Endothelial cell of umbilical vein (primary cell): Measurements from ENCODE around the gene CPNE6. TPM values are rescaled to one million over a fixed set of nuclear protein-coding genes. Genes with fewer than 3 reads are reported as not detected.

Source experiments
- BruUV-seq: library from RNA; stranded (reverse); fragments of 400-500 nt; replicated peaks from 2 replicates; lab custom pipeline; 2021; lab: Mats Ljungman, UMichigan
- CTCF ChIA-PET: fragments of 300-600, 350-600 bp; sonication (Branson Sonifier 250); formaldehyde crosslinking; loops from one replicate; lab custom pipeline; 2021; ENCODE audit warnings: antibody characterized with exemption, inconsistent platforms; lab: Charles Lee
- POLR2A ChIA-PET: fragments of 300-600, 350-600 bp; sonication (Branson Sonifier 250); formaldehyde crosslinking; loops from one replicate; lab custom pipeline; 2021; ENCODE audit warnings: antibody characterized with exemption, inconsistent platforms; lab: Charles Lee
- DNase-seq: peaks from one replicate; pipeline ENCODE4 v3.0.0-alpha.2; 2011; ENCODE audit warnings: low read depth, low spot score
- FAIRE-seq: peaks from 2 replicates; lab custom pipeline; 2011; peaks lifted over from hg19 to GRCh38; lab: Jason Lieb, UNC
- H2AFZ ChIP-seq: 2 replicates; pipeline ENCODE4 v1.6.0; 2012; ENCODE audit warnings: low read depth, low read length, control low read depth, inconsistent platforms
- H3K27ac ChIP-seq: 2 replicates; pipeline ENCODE4 v1.5.1; 2011; ENCODE audit warnings: low read depth, mild to moderate bottlenecking, control low read depth, low read length, moderate library complexity; ENCODE audit not compliant: insufficient read depth
- H3K27me3 ChIP-seq, 2 experiments: 2 replicates each; pipeline versions ENCODE4 v1.6.0 to v1.6.1; 2011; ENCODE audit warnings: low read length in 2 of 2, mixed read lengths in 1 of 2; ENCODE audit not compliant: control insufficient read depth in 2 of 2, insufficient read depth in 2 of 2
- H3K36me3 ChIP-seq, 2 experiments: 2 replicates in 1 of 2; 3 replicates in 1 of 2; pipeline ENCODE4 v1.5.1; 2011; ENCODE audit warnings: low read length in 2 of 2, mild to moderate bottlenecking in 1 of 2, moderate library complexity in 1 of 2; ENCODE audit not compliant: control insufficient read depth in 2 of 2, insufficient read depth in 2 of 2; ENCODE audit errors: extremely low read depth in 1 of 2
- H3K4me1 ChIP-seq: 3 replicates; pipeline ENCODE4 v1.5.1; 2011; ENCODE audit warnings: mild to moderate bottlenecking, low read length; ENCODE audit not compliant: control insufficient read depth, insufficient read depth; ENCODE audit errors: extremely low read depth
- H3K4me2 ChIP-seq: 2 replicates; pipeline ENCODE4 v1.6.1; 2011; ENCODE audit warnings: low read length, control low read depth, mixed read lengths; ENCODE audit not compliant: insufficient read depth
- H3K4me3 ChIP-seq, 3 experiments: fragments of 200-600 bp in 1 of 3; sonication (generic), shearing (Covaris generic) in 1 of 3; replicated peaks in 1 of 3; 2 replicates each; pipeline ENCODE4 v1.5.1; 2011 to 2016; ENCODE audit warnings: control low read depth in 3 of 3, low read length in 3 of 3, mild to moderate bottlenecking in 2 of 3, inconsistent platforms in 1 of 3, low read depth in 1 of 3, moderate library complexity in 1 of 3; ENCODE audit not compliant: insufficient read depth in 1 of 3
- H3K79me2 ChIP-seq: 2 replicates; pipeline ENCODE4 v1.6.0; 2012; ENCODE audit warnings: low read length, inconsistent platforms; ENCODE audit not compliant: control insufficient read depth, insufficient read depth
- H3K9ac ChIP-seq: replicated peaks from 2 replicates; pipeline ENCODE3; 2011; ENCODE audit warnings: low read length, control low read depth; ENCODE audit not compliant: insufficient read depth; ENCODE audit errors: extremely low read depth
- H3K9me1 ChIP-seq: replicated peaks from 3 replicates; pipeline ENCODE4 v1.6.0; 2011; ENCODE audit warnings: mild to moderate bottlenecking, low read length; ENCODE audit not compliant: control insufficient read depth, insufficient read depth; ENCODE audit errors: extremely low read depth
- H3K9me3 ChIP-seq: replicated peaks from 2 replicates; pipeline ENCODE4 v1.5.1; 2012; ENCODE audit warnings: low read length, inconsistent platforms; ENCODE audit not compliant: control insufficient read depth, insufficient read depth
- H4K20me1 ChIP-seq: replicated peaks from 2 replicates; pipeline ENCODE3; 2011; ENCODE audit warnings: mild to moderate bottlenecking, low read length; ENCODE audit not compliant: control insufficient read depth, insufficient read depth; ENCODE audit errors: extremely low read depth
- CTCF ChIP-seq, 2 donors: IDR thresholded peaks; 1 replicate in 1 of 2; 2 replicates in 1 of 2; pipeline ENCODE4 v1.5.1; 2011; ENCODE audit warnings: low read length in 2 of 2, mild to moderate bottlenecking in 2 of 2, moderate library complexity in 2 of 2, control low read depth in 1 of 2, inconsistent platforms in 1 of 2, low read depth in 1 of 2; ENCODE audit not compliant: insufficient read depth in 1 of 2; ENCODE audit errors: extremely low read depth in 1 of 2
- EZH2 ChIP-seq: IDR thresholded peaks from 2 replicates; pipeline ENCODE4 v1.6.1; 2012; ENCODE audit warnings: borderline replicate concordance, low read depth, mild to moderate bottlenecking, moderate library complexity, low read length, inconsistent platforms; ENCODE audit not compliant: severe bottlenecking
- FOS ChIP-seq: IDR thresholded peaks from 2 replicates; pipeline ENCODE4 v1.6.1; 2011; ENCODE audit warnings: mild to moderate bottlenecking, low read length, moderate library complexity, borderline replicate concordance; ENCODE audit not compliant: insufficient read depth
- GATA2 ChIP-seq: IDR thresholded peaks from 2 replicates; pipeline ENCODE4 v1.7.0; 2011; ENCODE audit warnings: low read depth, mild to moderate bottlenecking, moderate library complexity, mixed read lengths, low read length; ENCODE audit not compliant: insufficient read length, insufficient read depth
- JUN ChIP-seq: IDR thresholded peaks from 2 replicates; pipeline ENCODE4 v1.6.1; 2011; ENCODE audit warnings: borderline replicate concordance, low read depth; ENCODE audit not compliant: insufficient read length, insufficient read depth
- MAX ChIP-seq: IDR thresholded peaks from 2 replicates; pipeline ENCODE4 v1.6.1; 2011; ENCODE audit not compliant: insufficient read depth, insufficient read length
- MYC ChIP-seq: IDR thresholded peaks from one replicate; pipeline ENCODE4 v1.6.1; 2011; ENCODE audit warnings: mild to moderate bottlenecking, low read depth, low read length
- POLR2A ChIP-seq: IDR thresholded peaks from 2 replicates; pipeline ENCODE4 v1.6.1; 2012; ENCODE audit warnings: low read depth, mild to moderate bottlenecking, control low read depth, low read length
- POLR2AphosphoS5 ChIP-seq: IDR thresholded peaks from 2 replicates; pipeline ENCODE4 v1.6.1; 2012; ENCODE audit warnings: low read depth, mild to moderate bottlenecking, control low read depth, low read length, moderate library complexity; ENCODE audit not compliant: insufficient read depth
- dilution Hi-C: fragments of 300-500 bp; cut with MboI; formaldehyde crosslinking; loops from one replicate; pipeline ENCODE4 v1.15.0; 2019; ENCODE audit warnings: low sequenced_read_pairs; ENCODE audit not compliant: extremely low pct_ligation_motif_present
- intact Hi-C: fragments of 100-400 bp; cut with micrococcal nuclease; formaldehyde crosslinking; loops from one replicate; pipeline ENCODE4 v1.10.0; 2022
- polyA plus RNA-seq, 4 experiments: library from polyadenylated mRNA; depleted of rRNA in 3 of 4; stranded (reverse) in 3 of 4; unstranded in 1 of 4; fragments of >200 nt; gene quantifications; 2 replicates each; pipeline versions ENCODE4 v1.2.1 to v1.2.3, GENCODE V29; 2011 to 2012; ENCODE audit warnings: missing spikeins in 1 of 4
- total RNA-seq: library from RNA; stranded (reverse); gene quantifications from 2 replicates; pipeline ENCODE4 v1.2.3, GENCODE V29; 2021

The CPNE6 gene
- total and polyA plus RNA-seq, 2 donors (not counting 3 experiments of a cell fraction or from before 2014, with no cell fraction given) = not detected

- no peak for TF ChIP-seq MAX
- no peak for TF ChIP-seq POLR2A
- no peak for TF ChIP-seq CTCF (IDR thresholded peaks at IDR 0.05; ENCODE audit: extremely low read depth in 1 of 2, insufficient read depth in 1 of 2, low read depth in 1 of 2, low read length in 2 of 2)
- no peak for TF ChIP-seq GATA2
- no peak for TF ChIP-seq EZH2
- no peak for TF ChIP-seq JUN
- no peak for TF ChIP-seq MYC
- no peak for TF ChIP-seq POLR2AphosphoS5
- no peak for TF ChIP-seq FOS
- no peak overlapping the region for H3K27ac ChIP-seq
- FAIRE-seq = no peak
- dilution Hi-C loops = no loop called here
- no peaks in the 10 kb centered on the region for H3K4me1 ChIP-seq
- no peaks in the 10 kb centered on the region for H3K9me1 ChIP-seq
- no peak overlapping the region for H3K4me2 ChIP-seq
- H3K27me3 ChIP-seq = peaks cover 0 to 1% of the 10 kb centered on the region in 2 experiments
- H3K9me3 ChIP-seq = no peaks in the 10 kb centered on the region
- no peak overlapping the region for H3K9ac ChIP-seq
- no peak overlapping the region for H3K4me3 ChIP-seq
- H2AFZ ChIP-seq = no peak overlapping the region
- H3K79me2 ChIP-seq = no peaks in the 10 kb centered on the region
- ChIA-PET POLR2A (no interaction called here), CTCF (interaction anchor here (1.3 to 5.5 kb wide), 5 partner anchors 9 to 94 kb away, joined by 3 to 36 read pairs (median 4); partner anchors contain the start of gene IRF9)
- no peak for DNase-seq
- no TSS peak for BruUV-seq
- H3K36me3 ChIP-seq = no peaks in the 10 kb centered on the region
- H4K20me1 ChIP-seq = no peaks in the 10 kb centered on the region
- intact Hi-C loops = no loop called here
Measured at GRCh38 chr14:24066496-24067132, 4.7 kb upstream of the CPNE6 start.
